Measurements from ENCODE around the gene CASZ1.

- TF ChIP-seq CTCF (conservative IDR thresholded peaks at IDR 0.05) (no peak), EZH2 (IDR thresholded peaks at IDR 0.05; ENCODE audit: low read depth) (no peak)
These were observed 51.7 kb downstream of the CASZ1 start for GRCh38 chr1:10744654-10745238.

Data from PC-9 (cell line).